Hematopoietic multipotent progenitor cell treated with erythropoietin and hydrocortisone succinate and interleukin-3 and kit ligand, for 8 days (in vitro differentiated cells): ENCODE results near the gene RUNX1.

Source experiments
- DNase-seq: peaks from one replicate; pipeline ENCODE4 v3.0.0-alpha.2; 2015

Gene RUNX1

GRCh38 chr21:34800797-34801518 lies 248.1 kb downstream of the RUNX1 start:
- no peak for DNase-seq

GRCh38 chr21:34799092-34799491 lies 250.0 kb downstream of the RUNX1 start:
- DNase-seq = no peak

- no peak for DNase-seq
Observed at GRCh38 chr21:34797921-34798535, 251.1 kb downstream of the RUNX1 start.

GRCh38 chr21:34797201-34797525 lies 251.9 kb downstream of the RUNX1 start:
- no peak for DNase-seq

GRCh38 chr21:34796518-34797200 lies 252.4 kb downstream of the RUNX1 start:
- DNase-seq = no peak

GRCh38 chr21:34795548-34796180 lies 253.4 kb downstream of the RUNX1 start:
- no peak for DNase-seq

- DNase-seq = no peak
Observed at GRCh38 chr21:34795175-34795547, 253.9 kb downstream of the RUNX1 start.

GRCh38 chr21:34794686-34795085 lies 254.4 kb downstream of the RUNX1 start:
- DNase-seq = no peak

- DNase-seq = no peak
Observed at GRCh38 chr21:34793471-34793870, 255.6 kb downstream of the RUNX1 start.

- DNase-seq = no peak
Observed at GRCh38 chr21:34792504-34793089, 256.5 kb downstream of the RUNX1 start.

- no peak for DNase-seq
Observed at GRCh38 chr21:34791776-34792503, 257.2 kb downstream of the RUNX1 start.

- no peak for DNase-seq
Observed at GRCh38 chr21:34790834-34791233, 258.3 kb downstream of the RUNX1 start.

- DNase-seq = no peak
Observed at GRCh38 chr21:34790341-34790740, 258.8 kb downstream of the RUNX1 start.

GRCh38 chr21:34788879-34789278 lies 260.2 kb downstream of the RUNX1 start:
- DNase-seq = no peak

GRCh38 chr21:34783815-34784214 lies 265.3 kb downstream of the RUNX1 start:
- no peak for DNase-seq

- no peak for DNase-seq
Observed at GRCh38 chr21:34782506-34783360, 266.4 kb downstream of the RUNX1 start.

- DNase-seq = no peak
Observed at GRCh38 chr21:34781526-34781925, 267.6 kb downstream of the RUNX1 start.

- DNase-seq = no peak
Observed at GRCh38 chr21:34779860-34780259, 269.2 kb downstream of the RUNX1 start.

- no peak for DNase-seq
Observed at GRCh38 chr21:34775793-34776192, 273.3 kb downstream of the RUNX1 start.

GRCh38 chr21:34774750-34775149 lies 274.4 kb downstream of the RUNX1 start:
- no peak for DNase-seq

- no peak for DNase-seq
Observed at GRCh38 chr21:34771512-34772028, 277.5 kb downstream of the RUNX1 start.

GRCh38 chr21:34770576-34770975 lies 278.5 kb downstream of the RUNX1 start:
- DNase-seq = no peak
